ENCODE data around the gene NHERF2.

DNA sequence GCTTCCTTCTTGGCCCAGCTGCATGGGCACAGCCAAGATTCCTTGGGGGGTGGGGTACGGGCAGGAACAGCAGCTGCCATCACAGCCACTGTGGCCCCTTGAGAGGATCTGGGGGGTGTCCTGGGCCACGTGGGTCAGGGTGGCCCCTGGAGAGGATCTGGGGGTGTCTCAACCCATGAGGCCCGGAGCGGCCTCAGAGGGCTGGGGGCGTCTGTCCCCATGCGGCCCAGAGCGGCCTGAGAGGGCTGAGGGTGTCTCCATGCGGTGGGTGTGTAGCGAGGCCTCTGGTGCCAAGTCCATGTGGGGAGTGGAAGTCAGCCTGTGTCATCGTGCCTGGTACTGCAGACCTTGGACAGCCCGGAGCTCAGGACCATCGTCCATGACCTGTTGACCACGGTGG, 34.8 kb downstream of the NHERF2 start:
- TF ChIP-seq TARDBP (IDR thresholded peaks at IDR 0.05) (no peak), FOXM1 (IDR thresholded peaks at IDR 0.05; ENCODE audit: borderline replicate concordance) (no peak), HDGF (IDR thresholded peaks at IDR 0.05; ENCODE audit: borderline replicate concordance) (no peak), FOXA1 (IDR thresholded peaks at IDR 0.05) (no peak), SUZ12 (IDR thresholded peaks at IDR 0.05) (no peak), PKNOX1 (IDR thresholded peaks at IDR 0.05) (no peak), SP1 (IDR thresholded peaks at IDR 0.05) (no peak), ELF4 (IDR thresholded peaks at IDR 0.05) (no peak), LEF1 (IDR thresholded peaks at IDR 0.05; ENCODE audit: borderline replicate concordance) (no peak)
